Glutamatergic neuron (in vitro differentiated cells): ENCODE measurements around the gene SAP30BP. TPM values are rescaled to one million over a fixed set of nuclear protein-coding genes. Genes with fewer than 3 reads are reported as not detected.

Experiments used
- DNase-seq: peaks from one replicate; pipeline ENCODE4 v3.0.0; 2022
- H3K27ac Mint-ChIP-seq: one replicate; pipeline ENCODE4 v1.8.0; 2020; ENCODE audit warnings: mild to moderate bottlenecking, mixed read lengths, inconsistent platforms; ENCODE audit not compliant: unreplicated experiment
- H3K27me3 Mint-ChIP-seq: one replicate; pipeline ENCODE4 v1.8.0; 2020; ENCODE audit warnings: mild to moderate bottlenecking, moderate library complexity, mixed read lengths, inconsistent platforms; ENCODE audit not compliant: unreplicated experiment
- H3K36me3 Mint-ChIP-seq: one replicate; pipeline ENCODE4 v1.8.0; 2020; ENCODE audit warnings: mild to moderate bottlenecking, mixed read lengths, inconsistent platforms; ENCODE audit not compliant: unreplicated experiment
- H3K4me1 Mint-ChIP-seq: one replicate; pipeline ENCODE4 v1.8.0; 2020; ENCODE audit warnings: mild to moderate bottlenecking, low read depth, mixed read lengths, inconsistent platforms; ENCODE audit not compliant: unreplicated experiment
- H3K4me3 Mint-ChIP-seq: one replicate; pipeline ENCODE4 v1.8.0; 2020; ENCODE audit warnings: mild to moderate bottlenecking, mixed read lengths, inconsistent platforms; ENCODE audit not compliant: unreplicated experiment
- H3K9me3 Mint-ChIP-seq: one replicate; pipeline ENCODE4 v1.8.0; 2020; ENCODE audit warnings: mild to moderate bottlenecking, moderate library complexity, mixed read lengths, inconsistent platforms; ENCODE audit not compliant: unreplicated experiment
- total RNA-seq: library from RNA; stranded (reverse); fragmentation: NEBNext Ultra II Directional; extraction: Animal tissue kit (Norgen Biotek cat#: 25700); gene quantifications from one replicate; pipeline ENCODE4 v1.2.1, GENCODE V29; 2021; ENCODE audit not compliant: unreplicated experiment
- TF ChIP-seq, protein P1 (sequence below): fragments of 200-600 bp; sonication (generic); IDR thresholded peaks from one replicate; pipeline ENCODE4 v1.5.0; 2021; ENCODE audit not compliant: partially characterized antibody, unreplicated experiment

Gene SAP30BP
- total RNA-seq, 1 donor from 2014 or later = 115 TPM

DNA sequence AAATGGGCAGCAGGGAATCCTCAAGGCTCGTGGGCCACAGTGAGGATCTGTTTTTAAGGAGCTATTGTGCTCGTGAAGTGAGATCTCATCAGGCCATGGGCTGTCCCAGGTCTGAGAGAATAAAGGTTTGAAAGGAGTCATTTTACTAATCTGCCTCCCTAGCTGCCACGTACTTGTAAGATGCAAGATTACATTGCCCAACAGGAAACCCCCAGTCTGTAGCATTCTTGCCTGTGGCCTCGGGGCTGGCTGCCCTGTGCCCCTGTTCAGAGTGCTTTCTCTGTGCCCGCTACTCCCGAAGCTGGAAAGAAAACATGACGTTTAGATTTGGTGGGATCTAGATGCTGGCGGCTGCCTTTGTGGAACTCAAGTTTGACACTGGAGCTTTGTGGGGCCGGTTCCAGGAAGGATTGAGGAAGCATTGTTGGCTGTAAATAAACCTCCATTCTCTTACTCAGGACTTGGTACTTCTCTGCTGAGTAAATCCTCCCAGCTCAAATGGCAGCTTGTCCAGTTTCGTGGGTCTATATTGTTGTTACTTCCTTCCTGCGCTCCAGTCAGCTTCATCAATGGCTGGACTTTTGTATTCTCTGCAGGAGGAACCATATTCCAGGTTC lies 21.2 kb downstream of the SAP30BP start:
- Mint-ChIP-seq H3K27me3 (peaks cover 6% of the 10 kb centered on the region), H3K4me3 (no peak overlapping the region), H3K36me3 (no peaks in the 10 kb centered on the region), H3K9me3 (no peaks in the 10 kb centered on the region), H3K4me1 (peaks cover 10% of the 10 kb centered on the region), H3K27ac (no peak overlapping the region)
- TF ChIP-seq, protein P1, sequence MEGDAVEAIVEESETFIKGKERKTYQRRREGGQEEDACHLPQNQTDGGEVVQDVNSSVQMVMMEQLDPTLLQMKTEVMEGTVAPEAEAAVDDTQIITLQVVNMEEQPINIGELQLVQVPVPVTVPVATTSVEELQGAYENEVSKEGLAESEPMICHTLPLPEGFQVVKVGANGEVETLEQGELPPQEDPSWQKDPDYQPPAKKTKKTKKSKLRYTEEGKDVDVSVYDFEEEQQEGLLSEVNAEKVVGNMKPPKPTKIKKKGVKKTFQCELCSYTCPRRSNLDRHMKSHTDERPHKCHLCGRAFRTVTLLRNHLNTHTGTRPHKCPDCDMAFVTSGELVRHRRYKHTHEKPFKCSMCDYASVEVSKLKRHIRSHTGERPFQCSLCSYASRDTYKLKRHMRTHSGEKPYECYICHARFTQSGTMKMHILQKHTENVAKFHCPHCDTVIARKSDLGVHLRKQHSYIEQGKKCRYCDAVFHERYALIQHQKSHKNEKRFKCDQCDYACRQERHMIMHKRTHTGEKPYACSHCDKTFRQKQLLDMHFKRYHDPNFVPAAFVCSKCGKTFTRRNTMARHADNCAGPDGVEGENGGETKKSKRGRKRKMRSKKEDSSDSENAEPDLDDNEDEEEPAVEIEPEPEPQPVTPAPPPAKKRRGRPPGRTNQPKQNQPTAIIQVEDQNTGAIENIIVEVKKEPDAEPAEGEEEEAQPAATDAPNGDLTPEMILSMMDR = no peak
- no peak for DNase-seq

DNA sequence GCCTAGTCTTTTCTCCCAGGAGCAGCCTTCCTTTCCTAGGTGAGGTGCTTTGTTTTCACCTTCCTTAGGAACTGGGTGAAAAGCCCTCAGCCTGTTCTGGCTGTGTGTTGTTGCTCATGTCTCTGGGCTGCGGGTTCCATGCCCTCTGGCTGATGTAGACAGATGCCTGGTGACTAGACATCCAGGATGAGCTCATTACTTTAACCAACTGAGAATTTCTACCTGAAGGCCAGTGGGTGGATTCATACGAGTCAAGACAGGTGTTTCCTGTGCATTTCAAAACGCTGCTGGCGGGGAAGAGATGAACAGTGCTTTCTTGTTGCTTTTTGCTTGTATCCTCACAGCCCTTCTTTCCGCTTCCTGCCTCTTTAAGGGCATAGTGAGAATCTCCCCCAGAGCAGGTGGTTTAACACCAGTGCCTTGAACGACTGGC lies 22.3 kb downstream of the SAP30BP start:
- Mint-ChIP-seq H3K27ac (no peak overlapping the region), H3K27me3 (peaks cover 6% of the 10 kb centered on the region), H3K36me3 (no peaks in the 10 kb centered on the region), H3K4me1 (peaks cover 21% of the 10 kb centered on the region), H3K9me3 (no peaks in the 10 kb centered on the region), H3K4me3 (no peak overlapping the region)
- DNase-seq = no peak
- TF ChIP-seq, protein P1 = no peak

DNA sequence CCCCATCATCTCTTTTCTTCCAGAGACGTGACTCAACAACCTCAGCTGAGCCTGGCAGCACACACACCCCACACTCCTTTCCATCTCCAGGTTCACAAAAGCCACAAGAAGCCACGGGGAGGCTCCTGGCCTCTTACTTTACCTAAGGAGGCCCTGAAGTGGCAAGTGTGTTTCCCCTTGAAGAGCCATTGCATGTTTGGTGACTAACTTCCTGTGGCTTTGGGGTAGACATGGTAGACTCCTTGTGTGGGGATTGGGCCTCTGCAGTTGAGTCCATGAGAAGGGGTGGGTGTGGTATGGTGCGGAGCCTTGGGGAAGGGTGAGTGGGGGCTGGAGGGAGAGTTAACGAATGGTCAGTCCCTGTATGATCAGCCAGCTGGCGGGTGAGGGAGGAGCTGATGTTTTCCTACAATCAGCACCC lies 24.2 kb downstream of the SAP30BP start:
- Mint-ChIP-seq H3K4me1 (peaks cover 25% of the 10 kb centered on the region), H3K27ac (no peak overlapping the region), H3K9me3 (no peaks in the 10 kb centered on the region), H3K36me3 (no peaks in the 10 kb centered on the region), H3K27me3 (peaks cover 6% of the 10 kb centered on the region), H3K4me3 (no peak overlapping the region)
- DNase-seq = no peak
- TF ChIP-seq, protein P1 = no peak

DNA sequence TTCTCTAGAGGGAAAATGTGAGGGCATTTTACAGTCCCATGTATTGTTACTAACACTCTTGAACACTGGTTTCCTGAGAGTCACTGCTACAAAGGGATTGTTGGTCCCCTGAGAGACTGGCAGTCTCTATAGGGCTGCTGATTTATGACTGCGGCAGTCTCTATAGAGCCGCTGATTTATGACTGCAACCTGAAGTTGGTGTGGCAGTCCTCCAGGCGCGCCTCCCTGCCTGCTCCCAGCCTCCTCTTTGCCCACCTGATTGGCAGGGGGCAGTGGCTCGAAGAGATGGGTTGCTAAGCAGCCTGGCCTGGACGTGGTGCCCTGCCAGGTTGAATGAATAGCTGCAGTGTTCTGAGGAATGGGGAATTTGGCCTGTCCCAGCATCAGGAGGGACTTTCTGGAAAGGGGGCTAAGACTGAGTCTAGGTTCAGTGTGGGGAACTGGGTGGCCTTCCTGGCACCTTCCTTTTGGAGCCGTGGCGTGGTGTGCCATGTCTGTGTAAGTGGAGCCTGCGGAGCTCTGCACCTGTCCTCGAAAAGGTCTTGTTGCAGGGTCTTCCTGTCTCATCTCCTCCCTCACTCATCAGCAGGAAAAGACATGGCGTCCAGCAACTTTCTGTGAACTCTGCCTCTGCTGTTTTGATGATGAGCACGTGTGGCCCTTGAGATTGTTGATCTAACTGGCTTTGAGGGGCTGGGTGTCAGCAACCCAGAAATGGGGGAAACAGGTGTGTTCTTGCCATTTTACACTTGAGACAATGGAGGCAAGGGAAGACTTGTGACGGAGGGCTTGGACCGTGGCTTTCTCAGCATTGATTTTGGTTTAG lies 24.9 kb downstream of the SAP30BP start:
- Mint-ChIP-seq H3K9me3 (no peaks in the 10 kb centered on the region), H3K36me3 (no peaks in the 10 kb centered on the region), H3K27ac (no peak overlapping the region), H3K4me3 (no peak overlapping the region), H3K27me3 (peaks cover 6% of the 10 kb centered on the region), H3K4me1 (peaks cover 25% of the 10 kb centered on the region)
- DNase-seq = no peak
- TF ChIP-seq, protein P1 = no peak

DNA sequence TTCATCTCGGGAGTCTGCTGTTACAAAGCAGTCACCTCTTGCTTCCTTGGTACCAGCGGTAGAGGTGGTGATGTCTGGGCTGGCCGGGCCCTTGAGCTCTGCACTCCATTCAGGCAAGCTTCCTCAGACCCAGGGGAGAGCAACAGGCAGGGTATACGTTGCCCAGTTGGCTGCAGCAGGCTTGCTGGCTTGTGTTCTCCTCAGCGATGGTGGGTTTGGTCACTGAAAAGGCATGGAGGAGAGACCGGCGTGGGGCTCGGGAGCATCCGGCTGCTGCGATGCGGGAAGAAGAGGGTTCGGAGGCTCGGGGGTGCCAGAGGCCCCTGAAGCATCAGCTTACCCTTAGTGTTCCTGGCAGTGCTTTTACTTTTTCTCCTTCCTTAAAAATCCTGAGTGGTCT lies 25.8 kb downstream of the SAP30BP start:
- Mint-ChIP-seq H3K27ac (no peak overlapping the region), H3K4me3 (no peak overlapping the region), H3K36me3 (no peaks in the 10 kb centered on the region), H3K4me1 (peaks cover 30% of the 10 kb centered on the region), H3K9me3 (no peaks in the 10 kb centered on the region), H3K27me3 (peaks cover 5% of the 10 kb centered on the region)
- TF ChIP-seq, protein P1 = no peak
- no peak for DNase-seq
